PFSK-1 (cell line): ENCODE results near the gene CSTF1.

Experiments
- FOXP2 ChIP-seq: optimal IDR thresholded peaks from 2 replicates; pipeline ENCODE3; 2011; ENCODE audit warnings: borderline replicate concordance, control low read depth, inconsistent platforms; ENCODE audit not compliant: insufficient read depth; ENCODE audit errors: extremely low read length, extremely low read depth
- POLR2AphosphoS5 ChIP-seq: IDR thresholded peaks from 2 replicates; pipeline ENCODE4 v1.6.1; 2012; ENCODE audit warnings: low read depth, mild to moderate bottlenecking, control low read depth, low read length, moderate library complexity
- SIN3A ChIP-seq: IDR thresholded peaks from 2 replicates; pipeline ENCODE4 v1.6.1; 2012; ENCODE audit warnings: mild to moderate bottlenecking, low read length, moderate library complexity, borderline replicate concordance; ENCODE audit not compliant: insufficient read depth
- TAF1 ChIP-seq: IDR thresholded peaks from 2 replicates; pipeline ENCODE4 v1.6.1; 2012; ENCODE audit warnings: low read length, control low read depth, borderline replicate concordance; ENCODE audit not compliant: insufficient read depth
- TF ChIP-seq, protein P1 (sequence below), 2 experiments: IDR thresholded peaks; 2 replicates each; pipeline versions ENCODE4 v1.6.1 to v1.8.0; 2011 to 2012; ENCODE audit warnings: low read depth in 2 of 2, low read length in 2 of 2, control low read depth in 1 of 2, inconsistent platforms in 1 of 2, mild to moderate bottlenecking in 1 of 2, moderate library complexity in 1 of 2; ENCODE audit not compliant: insufficient read depth in 1 of 2

CSTF1 gene

DNA sequence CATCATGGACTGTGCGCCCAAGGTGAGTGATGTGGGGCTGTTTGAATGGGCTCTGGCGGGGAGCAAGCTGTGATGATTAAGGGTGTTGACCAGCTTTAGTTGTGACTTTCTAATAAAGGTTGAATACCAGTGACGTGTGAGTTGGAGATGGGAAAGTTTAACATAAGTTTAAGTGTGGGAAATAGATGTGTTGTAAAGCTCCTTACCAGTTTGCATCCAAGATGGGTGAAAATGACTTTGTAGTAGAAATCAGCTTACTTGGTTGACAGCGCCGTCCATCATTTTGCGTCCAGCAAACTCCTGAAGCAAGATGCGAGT lies 20.0 kb downstream of the CSTF1 start:
- no peak for TF ChIP-seq POLR2AphosphoS5
- TF ChIP-seq FOXP2 = no peak
- TF ChIP-seq SIN3A = no peak
- TF ChIP-seq TAF1 = no peak
- TF ChIP-seq, protein P1, sequence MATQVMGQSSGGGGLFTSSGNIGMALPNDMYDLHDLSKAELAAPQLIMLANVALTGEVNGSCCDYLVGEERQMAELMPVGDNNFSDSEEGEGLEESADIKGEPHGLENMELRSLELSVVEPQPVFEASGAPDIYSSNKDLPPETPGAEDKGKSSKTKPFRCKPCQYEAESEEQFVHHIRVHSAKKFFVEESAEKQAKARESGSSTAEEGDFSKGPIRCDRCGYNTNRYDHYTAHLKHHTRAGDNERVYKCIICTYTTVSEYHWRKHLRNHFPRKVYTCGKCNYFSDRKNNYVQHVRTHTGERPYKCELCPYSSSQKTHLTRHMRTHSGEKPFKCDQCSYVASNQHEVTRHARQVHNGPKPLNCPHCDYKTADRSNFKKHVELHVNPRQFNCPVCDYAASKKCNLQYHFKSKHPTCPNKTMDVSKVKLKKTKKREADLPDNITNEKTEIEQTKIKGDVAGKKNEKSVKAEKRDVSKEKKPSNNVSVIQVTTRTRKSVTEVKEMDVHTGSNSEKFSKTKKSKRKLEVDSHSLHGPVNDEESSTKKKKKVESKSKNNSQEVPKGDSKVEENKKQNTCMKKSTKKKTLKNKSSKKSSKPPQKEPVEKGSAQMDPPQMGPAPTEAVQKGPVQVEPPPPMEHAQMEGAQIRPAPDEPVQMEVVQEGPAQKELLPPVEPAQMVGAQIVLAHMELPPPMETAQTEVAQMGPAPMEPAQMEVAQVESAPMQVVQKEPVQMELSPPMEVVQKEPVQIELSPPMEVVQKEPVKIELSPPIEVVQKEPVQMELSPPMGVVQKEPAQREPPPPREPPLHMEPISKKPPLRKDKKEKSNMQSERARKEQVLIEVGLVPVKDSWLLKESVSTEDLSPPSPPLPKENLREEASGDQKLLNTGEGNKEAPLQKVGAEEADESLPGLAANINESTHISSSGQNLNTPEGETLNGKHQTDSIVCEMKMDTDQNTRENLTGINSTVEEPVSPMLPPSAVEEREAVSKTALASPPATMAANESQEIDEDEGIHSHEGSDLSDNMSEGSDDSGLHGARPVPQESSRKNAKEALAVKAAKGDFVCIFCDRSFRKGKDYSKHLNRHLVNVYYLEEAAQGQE (IDR thresholded peaks at IDR 0.05; ENCODE audit: insufficient read depth in 1 of 2, low read depth in 2 of 2, low read length in 2 of 2) = no peak

DNA sequence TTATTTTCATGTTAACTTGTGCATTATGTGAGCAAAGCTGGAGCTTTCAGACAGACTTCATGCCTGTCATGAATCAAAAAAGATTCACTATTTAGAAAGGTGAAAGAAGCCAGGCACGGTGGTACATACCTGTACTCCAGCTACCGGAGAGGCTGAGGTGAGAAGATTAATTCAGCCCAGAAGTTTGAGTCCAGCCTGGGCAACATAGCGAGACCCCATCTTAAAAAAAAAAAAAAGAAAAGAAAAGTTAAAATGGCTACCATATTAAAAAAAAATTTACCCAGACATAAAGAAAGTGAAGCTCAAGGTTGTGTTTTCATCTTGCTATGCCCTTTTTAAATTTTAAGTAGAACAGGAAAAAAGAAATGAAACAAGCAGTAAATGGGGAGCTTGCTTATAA lies 20.5 kb downstream of the CSTF1 start:
- TF ChIP-seq TAF1 (no peak), SIN3A (no peak), POLR2AphosphoS5 (no peak), FOXP2 (no peak)
- TF ChIP-seq, protein P1 (IDR thresholded peaks at IDR 0.05; ENCODE audit: insufficient read depth in 1 of 2, low read depth in 2 of 2, low read length in 2 of 2) = no peak

DNA sequence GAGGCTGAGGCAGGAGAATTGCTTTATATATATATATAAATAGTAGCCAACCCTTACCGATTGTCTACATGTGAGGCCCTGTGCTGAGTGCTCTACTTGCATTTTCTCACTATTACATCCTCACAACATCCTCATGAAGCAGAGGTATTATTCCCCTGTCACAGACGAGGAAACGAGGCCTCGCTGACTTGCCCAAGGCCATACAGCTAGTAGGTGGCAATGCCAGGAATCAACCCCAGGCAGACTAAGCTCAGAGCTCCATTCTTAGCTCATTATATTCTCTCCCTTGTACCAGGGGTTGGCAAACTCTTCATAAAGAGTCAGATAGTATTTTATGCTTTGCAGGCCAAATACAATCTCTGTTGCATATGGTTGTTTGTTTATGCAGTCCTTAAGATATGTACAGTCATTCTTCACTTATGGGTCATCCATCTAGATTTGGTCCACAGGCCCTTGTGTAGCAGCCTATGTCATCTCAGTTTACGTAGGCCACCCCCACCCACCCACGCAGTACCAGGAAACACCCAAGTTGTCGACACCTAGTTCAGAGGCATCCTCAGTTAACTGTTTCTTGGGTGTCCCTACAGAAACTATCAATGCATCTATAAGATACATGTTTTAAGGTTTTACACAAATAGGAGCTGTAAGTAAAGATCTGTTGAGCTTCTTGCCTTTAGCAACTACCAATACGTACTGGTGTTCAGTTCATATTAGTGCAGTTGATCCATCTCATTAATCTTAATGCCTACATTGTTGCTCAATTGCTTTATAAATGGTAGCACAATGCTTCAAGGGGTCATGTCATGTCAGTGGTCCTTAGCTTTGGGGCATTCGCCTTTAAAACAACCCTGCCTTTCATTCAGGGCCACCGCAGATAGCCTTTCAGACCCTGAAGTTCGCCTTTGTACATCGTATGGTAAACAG lies 22.7 kb downstream of the CSTF1 start:
- no peak for TF ChIP-seq TAF1
- TF ChIP-seq, protein P1 (IDR thresholded peaks at IDR 0.05; ENCODE audit: insufficient read depth in 1 of 2, low read depth in 2 of 2, low read length in 2 of 2) = no peak
- no peak for TF ChIP-seq POLR2AphosphoS5
- TF ChIP-seq SIN3A = no peak
- TF ChIP-seq FOXP2 = no peak

DNA sequence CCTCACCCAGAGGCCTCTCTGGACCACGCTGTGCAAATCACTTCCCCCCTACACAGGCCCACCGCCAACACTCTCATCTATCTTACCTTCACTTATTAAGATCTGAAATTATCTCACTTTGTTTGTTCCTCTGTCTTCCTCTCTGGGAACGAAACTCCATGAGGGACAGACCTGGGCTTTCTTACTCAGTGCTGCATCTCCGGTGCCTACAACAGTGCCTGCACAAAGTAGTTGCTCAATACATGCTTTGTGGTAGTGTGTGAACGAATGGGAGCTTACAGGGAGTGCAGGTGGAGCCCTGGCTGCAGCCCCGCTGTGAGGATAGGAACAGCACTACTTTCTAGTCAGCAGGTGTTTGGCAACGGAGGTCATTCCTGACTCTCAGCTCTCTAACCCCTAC lies 25.0 kb downstream of the CSTF1 start:
- TF ChIP-seq SIN3A (no peak), FOXP2 (no peak), TAF1 (no peak), POLR2AphosphoS5 (no peak)
- TF ChIP-seq, protein P1 (IDR thresholded peaks at IDR 0.05; ENCODE audit: insufficient read depth in 1 of 2, low read depth in 2 of 2, low read length in 2 of 2) = no peak
